ENCODE measurements around the gene ZNF512B. TPM values are rescaled to one million over a fixed set of nuclear protein-coding genes. Genes with fewer than 3 reads are reported as not detected.

Gene ZNF512B
- total RNA-seq, 1 experiment from 2014 or later, result 10.3 TPM

- no peak overlapping the region for H2AFZ ChIP-seq (ENCODE audit: low read depth, low read length, poor library complexity, severe bottlenecking)
- ATAC-seq, result no peak
- ChIA-PET CTCF (no interaction called here), POLR2A (no interaction called here), RAD21 (ENCODE audit: low non-redundant PET in 1 of 2, low total read pairs in 2 of 2, uncharacterized antibody in 2 of 2, unreplicated experiment in 2 of 2) (no interaction called here)
- no peaks in the 10 kb centered on the region for H3K9me2 ChIP-seq (ENCODE audit: insufficient read depth)
- H4K20me1 ChIP-seq (ENCODE audit: insufficient read depth), result no peaks in the 10 kb centered on the region
- H3K9me3 ChIP-seq (ENCODE audit: control insufficient read depth in 1 of 2, insufficient read depth in 1 of 2, low read depth in 1 of 2, low read length in 2 of 2), result peaks cover 3 to 7% of the 10 kb centered on the region in 2 experiments; a peak in 2 of 4 replicates
- BruUV-seq (replicated peaks), result no TSS peak
- H3K4me1 ChIP-seq (ENCODE audit: control insufficient read depth in 1 of 2, insufficient read depth in 2 of 2, low read length in 2 of 2), result no peaks in the 10 kb centered on the region
- H3K4me3 ChIP-seq (replicated peaks in 1 of 2; ENCODE audit: low read depth in 1 of 2, low read length in 2 of 2), result no peak overlapping the region
- intact Hi-C loops (cut with micrococcal nuclease), result no loop called here
- H3K79me2 ChIP-seq (ENCODE audit: insufficient read depth, low read length), result peaks cover 25% of the 10 kb centered on the region
- no peak overlapping the region for H3K27ac ChIP-seq (ENCODE audit: low read depth, low read length)
- peaks cover 31 to 57% of the 10 kb centered on the region in 2 experiments for H3K36me3 ChIP-seq (ENCODE audit: control insufficient read depth in 1 of 2, insufficient read depth in 2 of 2, low read length in 2 of 2)
- H3K4me2 ChIP-seq (ENCODE audit: low read length), result no peak overlapping the region
- TF ChIP-seq JUND (IDR thresholded peaks at IDR 0.05) (no peak), SIN3A (IDR thresholded peaks at IDR 0.05; ENCODE audit: low read depth) (no peak), POLR2AphosphoS5 (IDR thresholded peaks at IDR 0.05; ENCODE audit: low read depth, low read length) (no peak)
- no peaks in the 10 kb centered on the region for H3K27me3 ChIP-seq (ENCODE audit: insufficient read depth, low read length)
- DNase-seq (ENCODE audit: low read depth, low spot score), result no peak
- H3K9ac ChIP-seq (ENCODE audit: low read length), result no peak overlapping the region
Measured at GRCh38 chr20:64011366-64011779, 41.6 kb upstream of the ZNF512B start.

- Histone ChIP-seq H3K27ac (ENCODE audit: low read depth, low read length) (no peak overlapping the region), H3K9ac (ENCODE audit: low read length) (no peak overlapping the region), H3K4me3 (replicated peaks in 1 of 2; ENCODE audit: low read depth in 1 of 2, low read length in 2 of 2) (no peak overlapping the region), H3K36me3 (ENCODE audit: control insufficient read depth in 1 of 2, insufficient read depth in 2 of 2, low read length in 2 of 2) (peaks cover 31 to 59% of the 10 kb centered on the region in 2 experiments), H3K9me2 (ENCODE audit: insufficient read depth) (no peaks in the 10 kb centered on the region), H3K27me3 (ENCODE audit: insufficient read depth, low read length) (no peaks in the 10 kb centered on the region), H3K79me2 (ENCODE audit: insufficient read depth, low read length) (peaks cover 27% of the 10 kb centered on the region), H2AFZ (ENCODE audit: low read depth, low read length, poor library complexity, severe bottlenecking) (no peak overlapping the region), H4K20me1 (ENCODE audit: insufficient read depth) (no peaks in the 10 kb centered on the region), H3K9me3 (ENCODE audit: control insufficient read depth in 1 of 2, insufficient read depth in 1 of 2, low read depth in 1 of 2, low read length in 2 of 2) (peaks cover 3 to 7% of the 10 kb centered on the region in 2 experiments; a peak in 2 of 4 replicates), H3K4me1 (ENCODE audit: control insufficient read depth in 1 of 2, insufficient read depth in 2 of 2, low read length in 2 of 2) (no peaks in the 10 kb centered on the region), H3K4me2 (ENCODE audit: low read length) (no peak overlapping the region)
- POLR2A ChIA-PET, result no interaction called here
- DNase-seq (ENCODE audit: low read depth, low spot score), result no peak
- ATAC-seq, result no peak
- RAD21 ChIA-PET (ENCODE audit: low non-redundant PET in 1 of 2, low total read pairs in 2 of 2, uncharacterized antibody in 2 of 2, unreplicated experiment in 2 of 2), result no interaction called here
- CTCF ChIA-PET, result no interaction called here
- TF ChIP-seq POLR2AphosphoS5 (IDR thresholded peaks at IDR 0.05; ENCODE audit: low read depth, low read length) (no peak), MAX (IDR thresholded peaks at IDR 0.05) (no peak), TCF7L2 (IDR thresholded peaks at IDR 0.05; ENCODE audit: borderline replicate concordance, extremely low read depth, insufficient read depth, insufficient read length) (no peak)
- intact Hi-C loops (cut with micrococcal nuclease), result no loop called here
- BruUV-seq (replicated peaks), result no TSS peak
Measured at GRCh38 chr20:64010711-64011237, 41.0 kb upstream of the ZNF512B start.

Measured in HCT116 (cell line).